Endothelial cell of umbilical vein (primary cell): Measurements from ENCODE around the gene GRID1.

ENCODE experiments used
- CTCF ChIP-seq, 2 donors: IDR thresholded peaks; 1 replicate in 1 of 2; 2 replicates in 1 of 2; pipeline ENCODE4 v1.5.1; 2011; ENCODE audit warnings: low read length in 2 of 2, mild to moderate bottlenecking in 2 of 2, moderate library complexity in 2 of 2, control low read depth in 1 of 2, inconsistent platforms in 1 of 2, low read depth in 1 of 2; ENCODE audit not compliant: insufficient read depth in 1 of 2; ENCODE audit errors: extremely low read depth in 1 of 2
- EZH2 ChIP-seq: IDR thresholded peaks from 2 replicates; pipeline ENCODE4 v1.6.1; 2012; ENCODE audit warnings: borderline replicate concordance, low read depth, mild to moderate bottlenecking, moderate library complexity, low read length, inconsistent platforms; ENCODE audit not compliant: severe bottlenecking
- GATA2 ChIP-seq: IDR thresholded peaks from 2 replicates; pipeline ENCODE4 v1.7.0; 2011; ENCODE audit warnings: low read depth, mild to moderate bottlenecking, moderate library complexity, mixed read lengths, low read length; ENCODE audit not compliant: insufficient read length, insufficient read depth
- MYC ChIP-seq: IDR thresholded peaks from one replicate; pipeline ENCODE4 v1.6.1; 2011; ENCODE audit warnings: mild to moderate bottlenecking, low read depth, low read length
- POLR2A ChIP-seq: IDR thresholded peaks from 2 replicates; pipeline ENCODE4 v1.6.1; 2012; ENCODE audit warnings: low read depth, mild to moderate bottlenecking, control low read depth, low read length
- TF ChIP-seq, protein P1 (sequence below): IDR thresholded peaks from 2 replicates; pipeline ENCODE4 v1.6.1; 2011; ENCODE audit not compliant: insufficient read depth, insufficient read length

DNA sequence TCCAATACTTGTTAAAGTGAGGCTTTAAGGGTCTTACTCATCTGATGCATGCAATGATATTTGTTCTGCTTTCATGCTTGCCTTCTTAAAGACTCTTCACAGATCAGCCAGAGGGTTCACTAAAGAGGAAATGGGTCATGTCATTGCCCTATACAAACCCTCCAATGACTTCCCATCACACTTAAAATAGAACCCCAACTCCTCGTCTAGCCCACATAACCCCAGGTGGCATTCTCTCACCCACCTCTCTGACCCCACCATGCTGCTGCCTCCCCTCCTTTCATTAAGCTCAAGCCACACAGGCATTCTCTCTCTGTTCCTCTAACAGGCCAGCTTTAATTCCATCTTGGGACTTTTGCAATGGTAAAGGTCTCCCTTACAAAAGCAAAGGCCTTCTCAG is 253.6 kb downstream of the GRID1 start:
- TF ChIP-seq MYC (no peak), GATA2 (no peak), CTCF (IDR thresholded peaks at IDR 0.05; ENCODE audit: extremely low read depth in 1 of 2, insufficient read depth in 1 of 2, low read depth in 1 of 2, low read length in 2 of 2) (no peak), EZH2 (no peak), POLR2A (no peak)
- TF ChIP-seq, protein P1, sequence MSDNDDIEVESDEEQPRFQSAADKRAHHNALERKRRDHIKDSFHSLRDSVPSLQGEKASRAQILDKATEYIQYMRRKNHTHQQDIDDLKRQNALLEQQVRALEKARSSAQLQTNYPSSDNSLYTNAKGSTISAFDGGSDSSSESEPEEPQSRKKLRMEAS, result no peak
